Measurements from ENCODE around the gene KCND2.
"Not testable (repeated sequence)": the region's sequence is repeated elsewhere in the genome, so short reads cannot be mapped to it uniquely, and the experiment has no call there.

Gene KCND2

GRCh38 chr7:120743128-120743527 lies 470.2 kb downstream of the KCND2 start:
- DNase-seq (ENCODE audit: low read depth) = no peak

- no peak for DNase-seq (ENCODE audit: low read depth)
Observed at GRCh38 chr7:120760050-120760449, 487.1 kb downstream of the KCND2 start.

GRCh38 chr7:120760851-120761250 lies 487.9 kb downstream of the KCND2 start:
- DNase-seq (ENCODE audit: low read depth) = no peak

GRCh38 chr7:120770206-120770605 lies 497.2 kb downstream of the KCND2 start:
- no peak for DNase-seq (ENCODE audit: low read depth)

GRCh38 chr7:120774481-120774880 lies 501.5 kb downstream of the KCND2 start:
- no peak for DNase-seq (ENCODE audit: low read depth)

GRCh38 chr7:120775755-120776154 lies 502.8 kb downstream of the KCND2 start:
- no peak for DNase-seq (ENCODE audit: low read depth)

GRCh38 chr7:120779078-120779477 lies 506.1 kb downstream of the KCND2 start:
- DNase-seq (ENCODE audit: low read depth) = not testable (repeated sequence)

GRCh38 chr7:120780451-120780850 lies 507.5 kb downstream of the KCND2 start:
- not testable (repeated sequence) for DNase-seq (ENCODE audit: low read depth)

GRCh38 chr7:120780938-120781337 lies 508.0 kb downstream of the KCND2 start:
- DNase-seq (ENCODE audit: low read depth) = no peak

- not testable (repeated sequence) for DNase-seq (ENCODE audit: low read depth)
Observed at GRCh38 chr7:120781924-120782323, 508.9 kb downstream of the KCND2 start.

GRCh38 chr7:120783273-120783672 lies 510.3 kb downstream of the KCND2 start:
- no peak for DNase-seq (ENCODE audit: low read depth)

- DNase-seq (ENCODE audit: low read depth) = no peak
Observed at GRCh38 chr7:120783721-120784120, 510.7 kb downstream of the KCND2 start.

- no peak for DNase-seq (ENCODE audit: low read depth)
Observed at GRCh38 chr7:120785095-120785494, 512.1 kb downstream of the KCND2 start.

- DNase-seq (ENCODE audit: low read depth) = peak; percentile 47
Observed at GRCh38 chr7:120792091-120792860, 519.3 kb downstream of the KCND2 start.

- no peak for DNase-seq (ENCODE audit: low read depth)
Observed at GRCh38 chr7:120792861-120793130, 519.8 kb downstream of the KCND2 start.

GRCh38 chr7:120793213-120793936 lies 520.4 kb downstream of the KCND2 start:
- DNase-seq (ENCODE audit: low read depth) = no peak

- no peak for DNase-seq (ENCODE audit: low read depth)
Observed at GRCh38 chr7:120794106-120794729, 521.2 kb downstream of the KCND2 start.

- DNase-seq (ENCODE audit: low read depth) = no peak
Observed at GRCh38 chr7:120797026-120797645, 524.2 kb downstream of the KCND2 start.

- DNase-seq (ENCODE audit: low read depth) = no peak
Observed at GRCh38 chr7:120799147-120799546, 526.2 kb downstream of the KCND2 start.
